Upper lobe of left lung (tissue), 6 donors: ENCODE data around the gene TGFB2. TPM values are rescaled to one million over a fixed set of nuclear protein-coding genes. Genes with fewer than 3 reads are reported as not detected.

ENCODE experiments used
- ATAC-seq, 2 donors: fragments of 200-7000 bp; cut with Tn5 transposase; one replicate each; pipeline ENCODE4 v1.9.1; 2022; ENCODE audit warnings: mild to moderate bottlenecking in 2 of 2, moderate library complexity in 2 of 2; ENCODE audit not compliant: low FRiP score in 2 of 2
- DNase-seq, 2 donors: peaks; one replicate each; pipeline ENCODE4 v3.0.0-alpha.2; 2019 to 2020
- H3K27ac ChIP-seq, 4 donors: fragments of 200-600 bp; sonication (generic); one replicate each; pipeline ENCODE4 v1.5.1; 2016 to 2019
- H3K27me3 ChIP-seq, 4 donors: fragments of 200-600 bp; sonication (generic); one replicate each; pipeline ENCODE4 v1.5.1; 2017 to 2019
- H3K36me3 ChIP-seq, 4 donors: fragments of 200-600 bp; sonication (generic); one replicate each; pipeline ENCODE4 v1.5.1; 2016 to 2019
- H3K4me1 ChIP-seq, 4 donors: fragments of 200-600 bp; sonication (generic); one replicate each; pipeline ENCODE4 v1.5.1; 2018 to 2019
- H3K4me3 ChIP-seq, 4 donors: fragments of 200-600 bp; sonication (generic); one replicate each; pipeline ENCODE4 v1.5.1; 2017 to 2019; ENCODE audit warnings: mild to moderate bottlenecking in 2 of 4, moderate library complexity in 1 of 4
- H3K9me3 ChIP-seq, 4 donors: fragments of 200-600 bp; sonication (generic); one replicate each; pipeline ENCODE4 v1.5.1; 2018 to 2019
- EP300 ChIP-seq, 4 donors: sonication (generic); formaldehyde crosslinking; IDR thresholded peaks; one replicate each; pipeline ENCODE4 v1.5.1; 2017; ENCODE audit warnings: antibody characterized with exemption in 4 of 4, control low read depth in 2 of 4
- POLR2A ChIP-seq, 4 donors: fragments of 450-650 bp; IDR thresholded peaks; one replicate each; pipeline ENCODE4 v1.5.1; 2016 to 2017; ENCODE audit warnings: antibody characterized with exemption in 4 of 4, mild to moderate bottlenecking in 2 of 4
- POLR2AphosphoS5 ChIP-seq, 2 donors: sonication (generic); formaldehyde crosslinking; IDR thresholded peaks; one replicate each; pipeline ENCODE4 v1.5.1; 2017; ENCODE audit warnings: antibody characterized with exemption in 2 of 2
- WGBS, 2 donors: methylation state at CpG; one replicate each; pipeline ENCODE4 v1.1.5; 2017 to 2018; 5-methylcytosine and 5-hydroxymethylcytosine counted together
- total RNA-seq, 6 donors: library from RNA; depleted of rRNA in 4 of 6; stranded (reverse); fragments of >200 nt in 4 of 6; gene quantifications; one replicate each; pipeline versions ENCODE4 v1.1.0 to v1.2.1, GENCODE V29; 2016 to 2021
- TF ChIP-seq, protein P1 (sequence below), 6 experiments: fragments of 450-650 bp in 4 of 6; fragments of 200-600 bp in 2 of 6; sonication (generic) in 2 of 6; IDR thresholded peaks; one replicate each; pipeline ENCODE4 v1.5.1; 2016 to 2019; ENCODE audit warnings: antibody characterized with exemption in 6 of 6
- donor health status: DM: no; HTN: no; CAD: no; lungs with moderate emphysema.
- donor health status: DM: no; HTN: yes; CAD: no; lungs with severe emphysema.

The TGFB2 gene
- total RNA-seq, 6 donors from 2014 or later = 4.2 to 13.7 (median 9.9) TPM

DNA sequence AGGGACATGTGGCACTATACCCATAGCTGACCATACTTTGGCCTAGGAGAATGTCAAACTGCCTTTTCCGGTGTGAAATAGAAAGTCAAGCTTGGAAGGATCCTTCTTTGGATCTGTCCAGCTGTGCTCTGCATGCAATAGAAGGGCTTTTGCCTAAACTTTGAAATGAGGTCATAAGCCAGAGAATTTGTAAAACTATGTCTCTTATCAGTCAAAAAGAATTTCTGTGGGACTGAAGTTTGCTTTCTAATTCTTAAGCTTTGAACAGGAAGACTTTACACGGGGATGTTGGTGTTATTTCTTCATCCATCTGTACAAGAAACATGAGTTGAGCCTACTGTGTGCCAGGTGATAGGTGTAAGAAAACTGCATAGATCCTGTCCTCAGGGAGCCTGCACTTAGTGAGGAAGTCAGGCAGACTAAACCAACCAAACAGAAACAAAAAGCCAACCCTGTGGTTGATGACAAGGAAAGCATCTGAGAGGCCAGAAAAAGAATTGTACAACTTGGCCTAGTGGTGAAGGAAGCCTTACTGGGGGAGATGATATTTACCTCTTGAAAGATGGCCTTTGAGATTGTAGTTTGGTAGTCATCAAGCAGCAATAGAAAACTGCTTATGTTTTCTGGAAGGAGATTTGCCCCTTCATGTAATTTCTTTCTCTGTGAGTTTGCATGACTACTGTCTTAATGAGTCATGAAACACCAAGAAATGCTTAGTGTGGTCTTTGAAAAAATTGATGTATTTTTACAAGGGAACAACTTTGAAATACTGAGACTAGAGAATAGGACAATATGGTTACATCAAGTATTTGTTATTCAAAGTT is 24.8 kb downstream of the TGFB2 start:
- no peak overlapping the region for H3K4me3 ChIP-seq
- no peaks in the 10 kb centered on the region for H3K27me3 ChIP-seq
- no peaks in the 10 kb centered on the region for H3K9me3 ChIP-seq
- 60 to 65% methylated on average over 2 of the region's 2 CpGs for WGBS, 2 donors
- no peak for DNase-seq
- peak in 1 of 2 donors; percentile 60 for ATAC-seq
- no peak for TF ChIP-seq POLR2AphosphoS5 (IDR thresholded peaks at IDR 0.05)
- TF ChIP-seq, protein P1, sequence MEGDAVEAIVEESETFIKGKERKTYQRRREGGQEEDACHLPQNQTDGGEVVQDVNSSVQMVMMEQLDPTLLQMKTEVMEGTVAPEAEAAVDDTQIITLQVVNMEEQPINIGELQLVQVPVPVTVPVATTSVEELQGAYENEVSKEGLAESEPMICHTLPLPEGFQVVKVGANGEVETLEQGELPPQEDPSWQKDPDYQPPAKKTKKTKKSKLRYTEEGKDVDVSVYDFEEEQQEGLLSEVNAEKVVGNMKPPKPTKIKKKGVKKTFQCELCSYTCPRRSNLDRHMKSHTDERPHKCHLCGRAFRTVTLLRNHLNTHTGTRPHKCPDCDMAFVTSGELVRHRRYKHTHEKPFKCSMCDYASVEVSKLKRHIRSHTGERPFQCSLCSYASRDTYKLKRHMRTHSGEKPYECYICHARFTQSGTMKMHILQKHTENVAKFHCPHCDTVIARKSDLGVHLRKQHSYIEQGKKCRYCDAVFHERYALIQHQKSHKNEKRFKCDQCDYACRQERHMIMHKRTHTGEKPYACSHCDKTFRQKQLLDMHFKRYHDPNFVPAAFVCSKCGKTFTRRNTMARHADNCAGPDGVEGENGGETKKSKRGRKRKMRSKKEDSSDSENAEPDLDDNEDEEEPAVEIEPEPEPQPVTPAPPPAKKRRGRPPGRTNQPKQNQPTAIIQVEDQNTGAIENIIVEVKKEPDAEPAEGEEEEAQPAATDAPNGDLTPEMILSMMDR (IDR thresholded peaks at IDR 0.05) = no peak
- TF ChIP-seq EP300 (IDR thresholded peaks at IDR 0.05) = no peak
- TF ChIP-seq POLR2A (IDR thresholded peaks at IDR 0.05) = no peak
- peaks cover 11 to 52% (median 33%) of the 10 kb centered on the region in 4 donors for H3K4me1 ChIP-seq
- H3K27ac ChIP-seq = peak overlapping the region in 3 of 4 donors; percentile 13 to 38 (median 13)
- no peaks in the 10 kb centered on the region for H3K36me3 ChIP-seq

GRCh38 chr1:218371927-218372672 is 27.0 kb downstream of the TGFB2 start:
- Histone ChIP-seq H3K4me3 (no peak overlapping the region), H3K27ac (no peak overlapping the region), H3K4me1 (peaks cover 2 to 34% (median 21%) of the 10 kb centered on the region in 4 donors), H3K27me3 (no peaks in the 10 kb centered on the region), H3K36me3 (no peaks in the 10 kb centered on the region), H3K9me3 (no peaks in the 10 kb centered on the region)
- ATAC-seq (peak in 1 of 2 donors; percentile 42), DNase-seq (no peak)
- 71 to 74% methylated on average over 8 of the region's 8 CpGs for WGBS, 2 donors
- TF ChIP-seq POLR2A (IDR thresholded peaks at IDR 0.05) (no peak), POLR2AphosphoS5 (IDR thresholded peaks at IDR 0.05) (no peak), EP300 (IDR thresholded peaks at IDR 0.05) (no peak)
- TF ChIP-seq, protein P1 (IDR thresholded peaks at IDR 0.05) = no peak

DNA sequence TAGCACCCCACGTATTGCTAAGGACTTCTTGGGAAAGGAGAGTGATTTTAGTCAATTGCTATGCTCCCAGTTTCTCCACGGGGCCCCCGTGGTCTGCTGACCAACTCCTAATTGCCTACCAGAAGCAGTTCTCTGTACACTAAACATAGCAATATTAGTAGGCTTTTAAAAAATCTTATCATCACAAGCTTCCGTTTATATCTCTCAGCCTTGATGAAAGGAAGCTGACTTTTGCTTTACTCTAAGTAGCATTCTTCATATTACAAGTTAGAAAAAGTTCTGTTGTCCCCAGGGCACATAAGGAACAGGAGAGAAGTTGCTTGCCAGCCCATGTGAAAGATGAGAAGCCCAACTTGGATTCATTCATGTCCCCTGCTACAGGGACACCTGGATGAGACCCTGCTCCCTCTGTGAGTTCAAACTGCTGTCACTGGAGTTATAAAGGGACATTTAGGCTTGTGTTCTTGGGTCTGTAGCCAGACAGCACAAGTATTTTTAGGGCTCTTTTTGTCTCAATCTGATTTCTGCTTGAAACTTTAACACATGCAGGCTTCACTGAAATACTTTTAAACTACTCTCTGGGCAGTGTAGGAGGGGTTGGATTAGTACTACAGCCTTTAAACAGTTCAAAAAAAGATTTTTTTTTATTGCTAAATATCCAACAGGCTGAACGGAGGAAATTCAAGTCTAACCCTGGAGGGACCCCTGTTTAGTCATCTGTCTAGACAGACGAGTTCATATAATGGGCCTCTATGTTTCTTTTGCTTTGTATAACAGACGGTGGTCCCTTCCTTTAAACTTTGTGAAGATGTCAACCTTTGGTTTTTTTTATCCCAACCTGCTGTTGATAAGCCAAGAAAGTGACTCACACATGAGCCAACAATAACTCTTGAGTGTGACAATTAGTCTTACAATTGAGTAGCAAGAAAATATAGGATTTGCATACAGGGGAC is 29.5 kb downstream of the TGFB2 start:
- no peaks in the 10 kb centered on the region for H3K27me3 ChIP-seq
- H3K36me3 ChIP-seq = no peaks in the 10 kb centered on the region
- H3K27ac ChIP-seq = no peak overlapping the region
- WGBS, 2 donors = 40 to 48% methylated on average over 7 of the region's 7 CpGs
- TF ChIP-seq POLR2AphosphoS5 (IDR thresholded peaks at IDR 0.05) = no peak
- no peak for TF ChIP-seq POLR2A (IDR thresholded peaks at IDR 0.05)
- TF ChIP-seq, protein P1 (IDR thresholded peaks at IDR 0.05) = no peak
- no peak for TF ChIP-seq EP300 (IDR thresholded peaks at IDR 0.05)
- peaks cover 0 to 37% (median 19%) of the 10 kb centered on the region in 4 donors for H3K4me1 ChIP-seq
- ATAC-seq (peak in 1 of 2 donors; percentile 70), DNase-seq (no peak)
- H3K9me3 ChIP-seq = no peaks in the 10 kb centered on the region
- no peak overlapping the region for H3K4me3 ChIP-seq

DNA sequence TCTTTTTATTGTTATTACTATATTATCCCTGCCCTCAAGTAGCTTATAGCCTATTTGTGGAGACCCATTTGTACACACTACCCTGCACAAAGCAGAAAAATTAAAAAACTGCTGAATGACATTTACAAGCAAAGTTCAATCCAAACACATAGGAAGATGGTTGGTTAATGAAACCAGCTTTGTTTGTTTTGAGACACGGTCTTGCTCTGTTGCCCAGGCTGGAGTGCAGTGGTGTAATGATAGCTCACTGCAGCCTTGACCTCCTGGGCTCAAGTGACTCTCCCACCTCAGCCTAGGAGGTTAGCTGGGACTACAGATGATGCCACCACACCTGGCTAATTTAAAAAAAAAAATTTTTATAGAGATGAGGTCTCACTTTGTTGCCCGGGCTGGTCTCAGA is 31.6 kb downstream of the TGFB2 start:
- H3K27me3 ChIP-seq = no peaks in the 10 kb centered on the region
- H3K9me3 ChIP-seq = no peaks in the 10 kb centered on the region
- no peak overlapping the region for H3K4me3 ChIP-seq
- no peak for DNase-seq
- no peaks in the 10 kb centered on the region for H3K36me3 ChIP-seq
- peaks cover 0 to 40% (median 24%) of the 10 kb centered on the region in 4 donors for H3K4me1 ChIP-seq
- TF ChIP-seq EP300 (IDR thresholded peaks at IDR 0.05) = no peak
- no peak overlapping the region for H3K27ac ChIP-seq
- no peak for ATAC-seq
- 62 to 74% methylated on average over 2 of the region's 2 CpGs for whole genome bisulfite sequencing, 2 donors
